Adipose tissue (tissue), 3 donors: Measurements from ENCODE around the gene NCBP3. TPM values are rescaled to one million over a fixed set of nuclear protein-coding genes. Genes with fewer than 3 reads are reported as not detected.
A peak's percentile ranks its signal among the peaks of the same experiment; 100 is the strongest.

ENCODE experiments used
- H3K27ac ChIP-seq: one replicate; pipeline ENCODE4 v1.5.1; 2013; ENCODE audit warnings: low read depth, low read length
- WGBS, 3 donors: extraction: QIAGEN DNeasy Blood & Tissue Kit; methylation state at CpG; one replicate each; pipeline ENCODE4 v1.1.7; 2013; 5-methylcytosine and 5-hydroxymethylcytosine counted together
- polyA plus RNA-seq, 3 donors: library from polyadenylated mRNA; stranded (reverse); fragments of 200-250 nt; gene quantifications; one replicate each; pipeline ENCODE4 v1.2.3, GENCODE V29; 2013
- donor health status: healthy with polysubstance abuse.
- donor health status: Bipolar disorder and iron deficiency.
- donor health status: healthy.

NCBP3 gene
- polyA plus RNA-seq: 10 to 100 TPM; 13.0 to 18.2 (median 15.1) TPM

GRCh38 chr17:3845621-3846436, at the start of gene NCBP3:
TSS of gene NCBP3 (minus strand) at chr17:3846246. CDS start at chr17:3846223, 23 bp downstream.
- H3K27ac ChIP-seq: peak within 1 kb of the TSS; percentile 51

GRCh38 chr17:3895354-3895753, 49.3 kb upstream of the NCBP3 start:
- no peak overlapping the region for H3K27ac ChIP-seq
- WGBS, 3 donors: 92 to 100% (median 95%) methylated on average over 3 of the region's 3 CpGs

More at GRCh38 chr17:3845621-3846436, at the start of gene NCBP3:
- WGBS, 3 donors: 0 to 1% (median 1%) methylated on average over 62 to 76 of the region's 76 CpGs

- WGBS, 3 donors: 20 to 26% (median 23%) methylated on average over 2 of the region's 2 CpGs
- no peak overlapping the region for H3K27ac ChIP-seq
Measured at GRCh38 chr17:3894911-3895343, 48.9 kb upstream of the NCBP3 start.

- peak overlapping the region; percentile 9 for H3K27ac ChIP-seq
- 40 to 82% (median 68%) methylated on average over 5 of the region's 5 CpGs for WGBS, 3 donors
Measured at GRCh38 chr17:3894188-3894587, 48.1 kb upstream of the NCBP3 start.

DNA sequence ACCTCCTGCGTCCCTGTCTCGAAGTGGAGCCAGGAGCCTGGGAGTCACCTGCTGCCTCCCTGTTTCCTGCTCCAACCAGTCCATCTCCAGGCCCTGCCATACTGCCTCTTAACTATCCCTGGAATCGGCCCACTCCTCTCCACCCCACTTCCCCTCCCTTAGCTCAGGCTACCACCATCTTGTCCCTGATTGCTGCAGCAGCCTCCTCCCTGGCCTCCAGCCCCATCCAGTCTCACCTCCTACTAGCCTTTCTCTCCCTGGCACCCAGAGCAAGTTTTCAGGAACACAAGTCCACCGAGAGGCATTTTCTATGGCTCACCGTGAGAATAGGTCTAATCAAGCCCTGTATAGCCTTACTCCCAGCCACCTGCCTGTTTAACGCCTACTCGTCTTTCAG, 47.7 kb upstream of the NCBP3 start:
- WGBS, 3 donors: 45 to 76% (median 66%) methylated on average over 7 of the region's 7 CpGs
- no peak overlapping the region for H3K27ac ChIP-seq

GRCh38 chr17:3893003-3893719, 47.1 kb upstream of the NCBP3 start, which contains the start of gene CAMKK1:
TSS of gene CAMKK1 (minus strand) at chr17:3893053. CDS start at chr17:3885687, 7,366 bp downstream.
- no peak within 1 kb of the TSS for H3K27ac ChIP-seq
- 3% methylated on average over 38 to 75 of the region's 75 CpGs for WGBS, 3 donors

DNA sequence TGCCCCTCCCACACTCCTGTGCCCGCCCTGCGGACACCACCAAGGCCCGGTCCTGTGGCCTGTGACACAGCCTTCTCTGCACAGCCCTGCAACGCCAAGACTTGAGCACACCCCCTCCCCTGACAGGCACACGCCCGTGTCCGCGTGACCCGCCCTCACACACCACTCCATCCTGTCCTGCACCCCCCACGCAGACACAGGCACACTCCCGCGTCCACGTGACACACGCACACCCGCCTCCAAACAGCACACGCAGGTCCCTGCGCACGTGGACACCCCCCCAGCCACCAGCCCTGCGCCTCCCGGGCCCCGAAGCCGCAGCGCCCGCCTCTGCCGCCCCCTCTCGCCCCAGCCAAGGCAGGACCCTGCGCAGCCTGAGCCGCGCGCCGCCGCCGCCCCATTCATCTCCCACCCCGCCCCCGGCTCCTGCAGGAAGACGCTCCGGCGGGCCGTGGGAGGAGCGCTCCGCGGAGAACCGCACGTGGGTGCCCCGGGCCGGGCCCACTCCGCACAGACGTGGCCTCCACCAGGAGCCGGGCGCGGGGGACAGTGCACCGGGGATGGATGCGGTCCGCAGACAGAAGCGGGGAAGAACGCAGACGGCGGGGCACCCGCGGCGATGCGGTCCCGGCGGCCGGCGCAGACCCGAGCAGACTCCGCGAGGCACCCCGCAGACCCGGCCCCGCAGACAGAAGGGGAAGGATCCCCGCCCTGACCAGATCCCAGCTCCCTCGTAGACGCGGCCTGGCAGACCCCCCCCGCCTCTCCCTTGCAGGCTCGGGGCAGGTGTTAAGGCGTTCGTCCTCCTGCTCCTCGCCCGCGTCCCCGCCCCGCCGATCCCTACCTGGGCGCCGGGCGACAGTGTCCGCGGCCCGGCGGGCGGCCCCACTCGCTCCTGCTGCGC, 46.3 kb upstream of the NCBP3 start:
- no peak overlapping the region for H3K27ac ChIP-seq
- WGBS, 3 donors: 0 to 1% (median 1%) methylated on average over 55 to 96 of the region's 96 CpGs

GRCh38 chr17:3891626-3892094, 45.6 kb upstream of the NCBP3 start:
- H3K27ac ChIP-seq: no peak overlapping the region
- WGBS, 3 donors: 35 to 47% (median 43%) methylated on average over 11 to 12 of the region's 12 CpGs

GRCh38 chr17:3890878-3891219, 44.8 kb upstream of the NCBP3 start:
- WGBS, 3 donors: 61 to 84% (median 82%) methylated on average over 4 of the region's 4 CpGs
- H3K27ac ChIP-seq: no peak overlapping the region

DNA sequence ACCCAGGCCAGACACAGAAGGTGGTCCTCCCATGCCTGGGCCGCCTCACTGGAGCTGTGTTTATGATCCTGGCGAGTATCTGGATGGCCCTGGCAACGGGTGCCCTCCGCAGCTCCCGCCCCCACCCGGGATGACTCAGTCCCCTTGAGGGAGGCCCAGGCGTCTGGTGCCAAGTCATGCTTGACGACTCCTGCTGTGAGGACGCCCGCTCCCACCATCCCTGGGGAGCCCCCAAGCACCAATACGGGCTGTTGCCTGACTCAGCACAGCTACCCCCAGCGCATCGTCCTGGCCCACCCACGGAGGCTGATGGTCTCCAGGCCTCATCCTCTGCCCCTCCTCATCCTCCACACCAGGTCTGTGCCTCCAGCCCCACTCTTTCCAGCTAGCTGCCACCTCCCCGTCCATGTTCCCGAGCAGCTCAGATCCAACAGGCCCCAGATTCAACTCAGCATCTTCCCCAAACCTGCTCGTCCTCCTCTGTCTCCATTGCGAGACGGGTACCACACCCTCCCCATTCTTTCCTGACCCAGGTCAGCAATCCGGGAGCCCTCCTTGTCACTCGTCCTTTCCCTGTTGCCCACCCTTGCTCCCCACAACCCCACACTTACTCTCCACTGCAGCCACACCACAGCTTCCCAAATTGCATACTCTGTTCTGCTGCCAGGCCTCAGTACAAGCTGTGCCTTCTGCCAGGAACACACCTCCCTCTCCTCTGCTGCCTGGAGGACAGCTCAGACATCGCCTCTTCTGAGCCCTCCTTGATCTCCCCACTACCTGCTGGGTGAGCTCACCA, 44.2 kb upstream of the NCBP3 start:
- 54 to 80% (median 58%) methylated on average over 17 to 22 of the region's 22 CpGs for WGBS, 3 donors
- no peak overlapping the region for H3K27ac ChIP-seq

DNA sequence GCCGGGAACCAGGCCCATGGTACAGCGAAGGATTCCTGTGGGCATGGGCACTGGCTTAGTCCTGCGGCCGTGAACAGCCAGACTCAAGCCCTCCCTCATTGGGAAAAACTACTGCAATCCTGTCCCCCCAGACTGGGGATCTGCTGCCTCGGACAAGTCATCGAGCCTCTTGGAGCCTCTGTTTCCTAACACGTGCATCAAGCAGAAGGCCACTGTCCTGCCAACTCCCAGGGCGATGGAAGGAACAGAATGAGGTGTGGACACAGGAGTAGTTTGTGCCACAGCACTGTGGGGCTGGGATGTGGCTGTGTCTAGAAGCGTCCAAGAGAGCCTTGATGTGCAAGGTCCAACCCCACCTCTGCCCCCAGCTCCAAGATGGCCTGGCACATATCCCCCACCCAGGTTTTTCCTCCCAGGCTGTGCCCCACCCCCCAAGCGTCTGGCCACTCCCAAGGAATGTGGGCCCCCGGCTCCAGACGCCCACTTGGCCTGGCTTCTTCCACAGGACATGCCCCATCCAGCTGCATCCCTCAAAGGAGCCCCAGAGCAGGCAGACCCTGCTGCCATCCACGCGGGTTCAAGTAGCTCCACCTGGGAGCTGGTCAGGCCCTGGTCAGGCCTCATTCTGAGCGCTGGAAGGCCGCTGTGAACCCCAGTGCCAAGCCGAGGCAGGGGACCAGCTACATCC, 43.4 kb upstream of the NCBP3 start:
- 87 to 91% (median 87%) methylated on average over 17 of the region's 17 CpGs for WGBS, 3 donors
- H3K27ac ChIP-seq: no peak overlapping the region

GRCh38 chr17:3888343-3889171, 42.5 kb upstream of the NCBP3 start:
- peak overlapping the region; percentile 11 for H3K27ac ChIP-seq
- WGBS, 3 donors: 55 to 64% (median 63%) methylated on average over 49 to 50 of the region's 50 CpGs

- H3K27ac ChIP-seq: peak overlapping the region; percentile 11
- 45 to 76% (median 54%) methylated on average over 9 of the region's 9 CpGs for WGBS, 3 donors
Measured at GRCh38 chr17:3887804-3888203, 41.8 kb upstream of the NCBP3 start.

GRCh38 chr17:3887394-3887793, 41.3 kb upstream of the NCBP3 start:
- 57 to 89% (median 61%) methylated on average over 2 of the region's 2 CpGs for WGBS, 3 donors
- H3K27ac ChIP-seq: peak overlapping the region; percentile 2

DNA sequence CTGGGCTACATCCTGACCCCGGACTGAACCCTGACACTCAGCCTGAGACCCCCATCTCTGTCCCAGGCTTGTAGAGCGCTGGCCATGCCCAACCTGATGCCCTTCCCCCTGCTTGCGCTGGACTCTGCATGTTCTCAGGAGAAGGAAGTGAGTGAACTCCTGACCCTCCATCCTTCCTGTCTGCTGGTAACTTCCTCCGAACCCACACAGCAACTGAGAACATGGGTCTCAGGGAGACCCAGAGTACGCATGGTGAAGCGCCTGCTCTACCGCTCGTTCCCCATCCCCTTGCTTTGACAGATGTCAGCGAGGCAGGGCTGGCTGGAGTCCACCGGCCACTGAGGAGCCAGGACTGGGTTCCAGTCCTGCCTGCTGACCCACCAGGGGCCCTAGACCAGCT, 40.7 kb upstream of the NCBP3 start:
- 42 to 76% (median 57%) methylated on average over 9 to 10 of the region's 10 CpGs for WGBS, 3 donors
- H3K27ac ChIP-seq: peak overlapping the region; percentile 2

DNA sequence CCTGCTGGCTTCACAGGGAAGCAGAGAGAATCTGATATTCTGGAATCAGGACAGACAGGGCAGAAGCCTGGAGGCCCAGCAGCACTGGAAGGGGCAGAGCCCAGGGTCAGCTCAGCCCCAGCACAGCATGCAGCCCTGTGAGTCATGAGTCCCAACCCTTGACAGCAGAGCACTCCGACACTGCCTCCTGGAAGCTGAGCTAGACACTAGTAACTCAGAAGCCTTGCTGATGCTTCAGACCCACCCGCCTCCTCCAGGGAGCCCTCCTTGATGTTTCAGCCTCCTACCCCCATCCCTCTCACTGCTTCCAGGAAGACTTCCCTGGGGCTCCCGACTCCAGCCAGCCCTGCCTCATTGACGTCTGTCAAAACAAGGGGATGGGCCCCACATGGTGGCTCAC, 39.9 kb upstream of the NCBP3 start:
- no peak overlapping the region for H3K27ac ChIP-seq
- 78 to 86% (median 84%) methylated on average over 4 of the region's 4 CpGs for WGBS, 3 donors
